Fibroblast of lung (primary cell): ENCODE measurements around the gene CMSS1.

Source experiments
- EZH2 ChIP-seq: IDR thresholded peaks from 2 replicates; pipeline ENCODE4 v1.5.1; 2012; ENCODE audit warnings: low read length, control low read depth, mild to moderate bottlenecking; ENCODE audit errors: missing control alignments
- TF ChIP-seq, protein P1 (sequence below), 2 donors: IDR thresholded peaks in 1 of 2; conservative IDR thresholded peaks in 1 of 2; 1 replicate in 1 of 2; 2 replicates in 1 of 2; pipeline ENCODE4 v1.5.1; 2011 to 2012; ENCODE audit warnings: low read length in 2 of 2, control low read depth in 1 of 2, inconsistent platforms in 1 of 2, low read depth in 1 of 2, mild to moderate bottlenecking in 1 of 2

DNA sequence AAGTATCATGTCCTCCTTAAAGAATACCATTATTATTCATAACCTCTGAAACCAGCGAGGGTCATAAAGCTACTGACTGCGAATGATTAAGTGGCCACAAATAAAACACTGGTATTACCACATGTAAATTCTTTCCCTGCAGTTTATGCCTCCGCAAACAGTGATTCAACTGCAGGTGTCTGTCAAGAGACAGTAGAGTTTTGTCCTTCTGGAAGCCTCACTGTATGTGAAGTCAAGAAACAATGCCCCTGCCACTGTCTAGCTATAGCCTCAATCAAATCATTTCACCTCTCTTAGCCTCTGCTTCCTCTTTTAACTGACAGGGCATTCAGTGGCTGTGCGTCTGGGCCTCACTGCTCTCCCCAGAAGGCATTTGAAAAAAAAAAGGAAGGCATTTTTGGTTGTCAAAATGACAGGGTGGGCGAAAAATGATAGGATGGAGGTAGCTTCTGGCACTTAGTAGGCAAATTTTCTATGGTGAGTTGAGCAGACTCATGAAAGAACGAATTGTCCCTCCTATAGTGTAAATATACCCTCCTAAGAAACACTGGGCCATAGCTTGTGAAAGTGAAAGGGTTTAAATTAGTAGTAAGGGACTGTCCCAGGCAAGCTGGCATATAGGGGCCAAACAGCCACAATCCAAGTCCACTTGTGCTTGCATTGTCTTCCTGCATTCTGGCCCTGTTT lies 229.9 kb downstream of the CMSS1 start:
- TF ChIP-seq, protein P1, sequence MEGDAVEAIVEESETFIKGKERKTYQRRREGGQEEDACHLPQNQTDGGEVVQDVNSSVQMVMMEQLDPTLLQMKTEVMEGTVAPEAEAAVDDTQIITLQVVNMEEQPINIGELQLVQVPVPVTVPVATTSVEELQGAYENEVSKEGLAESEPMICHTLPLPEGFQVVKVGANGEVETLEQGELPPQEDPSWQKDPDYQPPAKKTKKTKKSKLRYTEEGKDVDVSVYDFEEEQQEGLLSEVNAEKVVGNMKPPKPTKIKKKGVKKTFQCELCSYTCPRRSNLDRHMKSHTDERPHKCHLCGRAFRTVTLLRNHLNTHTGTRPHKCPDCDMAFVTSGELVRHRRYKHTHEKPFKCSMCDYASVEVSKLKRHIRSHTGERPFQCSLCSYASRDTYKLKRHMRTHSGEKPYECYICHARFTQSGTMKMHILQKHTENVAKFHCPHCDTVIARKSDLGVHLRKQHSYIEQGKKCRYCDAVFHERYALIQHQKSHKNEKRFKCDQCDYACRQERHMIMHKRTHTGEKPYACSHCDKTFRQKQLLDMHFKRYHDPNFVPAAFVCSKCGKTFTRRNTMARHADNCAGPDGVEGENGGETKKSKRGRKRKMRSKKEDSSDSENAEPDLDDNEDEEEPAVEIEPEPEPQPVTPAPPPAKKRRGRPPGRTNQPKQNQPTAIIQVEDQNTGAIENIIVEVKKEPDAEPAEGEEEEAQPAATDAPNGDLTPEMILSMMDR (conservative IDR thresholded peaks at IDR 0.05 in 1 of 2, IDR thresholded peaks at IDR 0.05 in 1 of 2; ENCODE audit: low read depth in 1 of 2, low read length in 2 of 2), result no peak
- TF ChIP-seq EZH2, result no peak
